GM18907 (cell line): ENCODE data around the gene PHOX2A.

Experiments used
- ATAC-seq: cut with Tn5 transposase; IDR thresholded peaks from one replicate; pipeline ENCODE4 v1.9.1; 2021; ENCODE audit warnings: mild to moderate bottlenecking, moderate library complexity; ENCODE audit not compliant: unreplicated experiment

PHOX2A gene

DNA sequence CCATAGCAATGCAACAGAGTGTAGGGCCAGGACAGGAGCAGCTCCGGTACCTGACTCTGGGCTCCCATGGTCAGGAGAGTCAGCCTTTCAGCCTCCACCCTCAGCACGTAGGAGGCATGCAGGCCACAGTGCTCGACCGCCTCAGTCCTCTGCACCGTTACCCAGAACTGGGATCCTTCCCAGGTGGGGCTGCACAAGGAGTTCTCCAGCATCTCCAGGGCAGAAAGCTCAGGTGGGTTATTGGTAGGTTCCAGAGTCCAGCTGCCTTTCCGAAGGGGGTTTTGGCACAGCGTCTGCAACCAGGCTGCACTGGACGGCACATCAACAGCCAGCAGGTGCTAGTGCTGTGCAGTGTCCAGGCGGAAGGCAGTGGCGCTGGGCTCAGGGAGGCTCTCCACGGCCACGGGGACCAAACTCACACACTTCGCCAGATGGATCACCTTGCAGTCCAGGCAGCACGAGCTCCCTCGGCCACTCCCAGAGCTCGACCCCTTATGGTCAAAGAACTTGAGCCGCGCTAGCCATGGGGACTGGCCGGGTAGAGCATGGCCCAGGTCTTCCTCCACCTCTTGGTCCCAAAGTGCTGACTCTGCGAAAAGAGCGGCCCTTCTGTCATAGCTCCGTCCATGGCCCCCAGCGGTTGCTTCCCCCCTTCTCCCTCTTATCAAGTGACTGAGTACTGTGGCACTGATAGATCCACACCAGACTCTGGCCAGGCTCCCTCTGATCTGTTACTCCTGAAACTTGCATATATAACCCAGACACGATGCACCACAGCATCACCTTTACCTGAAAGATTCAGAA is 6.9 kb upstream of the PHOX2A start:
- ATAC-seq: no peak

DNA sequence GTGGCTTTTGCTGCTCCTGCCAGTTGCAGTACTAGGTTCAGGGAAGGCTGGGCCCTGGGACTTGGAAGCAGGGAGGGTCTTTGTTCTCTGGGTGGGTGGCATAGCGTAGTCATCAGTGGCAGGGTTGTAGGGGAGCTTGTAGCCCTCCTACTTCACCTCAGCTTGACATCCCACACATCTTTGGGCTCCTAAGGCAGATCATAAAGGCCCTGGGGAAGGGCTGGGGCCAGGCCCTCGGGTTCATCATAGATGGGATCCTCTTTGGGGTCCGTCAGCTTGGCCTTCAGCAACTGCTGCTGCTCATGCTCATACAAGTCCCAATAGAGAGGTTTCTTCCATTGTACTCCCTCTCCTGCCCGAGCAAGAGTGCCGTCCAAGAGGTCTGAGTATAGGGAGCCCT is 6.0 kb upstream of the PHOX2A start:
- no peak for ATAC-seq

DNA sequence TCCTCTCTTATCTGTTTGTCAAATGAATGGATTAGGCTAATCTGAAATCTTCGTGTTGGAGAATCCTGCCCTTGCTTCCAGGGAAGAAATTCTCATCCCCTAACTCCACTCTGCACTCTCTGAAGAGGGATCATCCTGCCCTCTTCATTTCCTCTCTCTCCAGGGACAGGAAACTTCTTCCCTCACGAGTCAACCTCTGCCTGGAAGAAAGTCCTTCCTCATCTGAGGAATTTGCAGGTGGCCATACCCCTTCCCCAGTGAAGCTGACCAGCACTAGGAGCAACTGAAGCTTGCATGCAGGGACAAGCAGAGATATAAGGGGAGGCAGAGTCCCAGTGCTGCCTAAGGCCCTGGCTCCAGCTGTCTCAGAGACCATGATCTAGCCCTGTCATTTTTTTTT is 3.6 kb upstream of the PHOX2A start:
- no peak for ATAC-seq

DNA sequence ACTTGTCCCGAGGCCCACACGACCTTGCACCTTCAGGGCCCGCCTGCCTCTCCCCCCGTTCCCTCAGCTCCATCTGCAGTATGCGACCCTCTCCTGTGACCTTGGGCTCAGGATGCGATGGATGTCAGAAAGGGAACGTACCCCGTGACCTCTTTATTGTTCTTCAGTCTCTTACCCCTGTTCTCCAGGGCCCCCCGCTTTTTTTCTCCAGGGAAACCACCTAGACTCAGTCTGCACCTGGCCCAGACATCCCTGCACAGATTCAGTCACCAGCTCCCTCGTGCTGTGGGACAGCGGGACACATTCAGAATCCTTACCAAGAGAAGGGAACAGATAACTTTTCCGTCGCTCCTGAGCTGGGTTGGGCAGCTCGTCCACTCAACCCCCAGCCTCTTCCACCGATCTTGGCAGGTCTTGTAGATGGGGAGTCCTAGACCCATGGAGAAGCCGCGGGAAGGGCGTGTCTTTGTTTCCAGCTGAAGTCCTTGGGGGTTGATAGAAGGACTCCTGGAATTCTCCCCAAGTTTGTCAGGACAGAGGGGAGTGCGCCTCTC is 1.4 kb upstream of the PHOX2A start:
- ATAC-seq: no peak

DNA sequence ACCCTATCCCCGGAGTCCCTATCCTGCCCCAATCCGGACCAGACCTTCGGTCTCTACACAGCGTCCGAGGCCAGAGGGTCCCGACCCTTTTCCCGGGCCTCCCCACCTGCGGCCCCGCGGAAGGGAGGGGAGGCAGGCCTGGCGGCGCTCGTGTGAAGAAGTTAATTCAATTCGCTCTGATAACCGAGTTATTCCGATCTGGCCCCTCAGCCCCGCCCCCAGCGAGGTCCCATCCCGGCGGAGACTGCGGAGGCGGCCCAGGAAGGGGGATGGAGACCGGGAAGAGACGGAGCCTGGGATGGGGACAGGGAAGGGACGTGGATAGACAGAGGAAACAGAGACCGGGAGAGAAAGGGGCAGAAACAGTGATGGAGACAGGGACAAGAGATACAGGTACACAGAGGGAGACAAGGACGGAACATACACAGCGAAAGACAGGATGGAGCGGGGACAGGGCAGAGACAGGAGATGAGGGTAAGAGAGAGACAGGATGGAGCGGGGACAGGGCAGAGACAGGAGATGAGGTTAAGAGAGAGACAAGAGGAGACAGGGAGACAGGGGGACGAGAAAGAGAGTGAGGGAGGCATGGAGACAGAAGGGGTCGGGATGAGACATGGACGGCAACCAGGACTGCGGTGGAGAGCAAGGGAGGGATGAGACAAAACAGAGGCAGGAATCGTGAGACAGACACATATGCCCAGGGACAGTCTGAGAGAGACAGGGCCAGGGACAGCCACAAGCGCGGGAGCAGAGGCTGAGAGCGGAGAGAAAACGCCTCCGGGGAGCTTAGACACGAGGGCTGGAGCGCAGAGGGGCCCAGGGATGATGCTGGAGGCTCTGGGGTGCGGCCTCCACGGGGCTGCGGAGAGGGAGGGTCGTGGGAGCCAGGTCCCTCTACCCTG is 636 bp upstream of the PHOX2A start:
- no peak for ATAC-seq

GRCh38 chr11:72243173-72244059 is 560 bp downstream of the PHOX2A start:
- ATAC-seq: no peak

- ATAC-seq: no peak
Observed at GRCh38 chr11:72242141-72242540, 1.8 kb downstream of the PHOX2A start.

- no peak for ATAC-seq
Observed at GRCh38 chr11:72241291-72241781, 2.6 kb downstream of the PHOX2A start.

GRCh38 chr11:72240461-72241290 is 3.3 kb downstream of the PHOX2A start:
- no peak for ATAC-seq

DNA sequence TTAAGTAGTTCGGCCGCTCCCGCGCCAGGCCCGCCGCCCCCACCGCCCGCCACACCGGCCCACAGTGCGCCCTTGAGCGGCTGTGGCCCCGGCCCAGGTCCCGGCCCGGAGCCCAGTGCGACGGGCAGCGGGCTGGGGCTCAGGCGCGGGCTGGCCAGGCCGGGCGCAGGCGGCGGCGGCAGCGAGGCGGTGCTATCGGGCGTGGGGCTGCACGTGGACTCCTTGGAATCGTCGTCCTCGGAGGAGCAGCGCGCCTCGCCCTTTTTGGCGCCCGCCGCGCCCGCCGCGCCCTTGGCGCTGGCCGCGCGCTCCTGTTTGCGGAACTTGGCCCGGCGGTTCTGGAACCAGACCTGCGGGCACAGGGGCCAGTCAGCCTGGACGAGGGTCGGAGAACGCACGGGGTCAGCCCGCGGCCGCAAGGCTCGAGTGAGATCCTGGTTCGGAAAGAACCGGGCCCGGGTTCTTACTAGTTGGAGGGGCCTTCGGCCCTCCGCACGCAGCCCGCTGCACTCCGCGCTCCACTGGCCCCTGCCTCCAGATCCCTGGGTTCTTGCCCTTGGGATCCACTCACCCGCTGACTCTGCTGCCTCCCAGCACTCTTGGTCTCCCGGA is 4.0 kb downstream of the PHOX2A start:
- no peak for ATAC-seq

- ATAC-seq: no peak
Observed at GRCh38 chr11:72239313-72239848, 4.6 kb downstream of the PHOX2A start.

- ATAC-seq: no peak
Observed at GRCh38 chr11:72238492-72239312, 5.3 kb downstream of the PHOX2A start.

DNA sequence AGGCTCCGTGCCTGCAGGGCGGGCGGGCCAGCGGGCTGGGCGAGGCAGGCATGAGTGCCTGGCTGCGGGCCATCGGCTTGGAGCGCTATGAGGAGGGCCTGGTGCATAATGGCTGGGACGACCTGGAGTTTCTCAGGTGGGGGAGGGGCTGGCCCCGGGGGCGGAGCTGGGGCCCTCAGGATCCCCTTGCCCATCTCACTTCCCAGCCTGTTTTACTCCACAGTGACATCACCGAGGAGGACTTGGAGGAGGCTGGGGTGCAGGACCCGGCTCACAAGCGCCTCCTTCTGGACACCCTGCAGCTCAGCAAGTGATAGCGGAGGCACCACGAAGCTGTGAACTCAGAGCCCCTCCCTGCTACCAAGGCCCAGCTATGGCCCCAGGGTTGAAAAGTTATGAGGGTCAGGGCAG is 5.9 kb downstream of the PHOX2A start:
- ATAC-seq: no peak

- ATAC-seq: no peak
Observed at GRCh38 chr11:72237112-72237931, 6.7 kb downstream of the PHOX2A start.

DNA sequence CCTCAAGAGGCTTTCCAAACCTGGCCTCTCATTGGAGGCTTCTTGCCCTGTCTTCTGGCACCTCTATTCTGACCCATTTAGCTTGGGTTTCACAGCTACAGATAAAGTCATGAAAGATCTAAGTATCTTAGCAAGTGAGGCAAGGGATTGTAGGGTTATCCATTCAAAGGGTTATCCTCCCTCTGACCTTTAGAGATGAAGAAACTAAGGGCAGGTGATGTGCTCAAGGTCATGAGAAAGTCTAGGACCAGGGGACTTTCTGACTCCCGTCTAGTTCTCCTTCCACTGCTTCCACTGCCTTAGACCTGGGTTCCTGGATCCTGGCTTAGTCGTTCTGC is 7.2 kb downstream of the PHOX2A start:
- ATAC-seq: no peak

- no peak for ATAC-seq
Observed at GRCh38 chr11:72236083-72236697, 7.8 kb downstream of the PHOX2A start.
